ENCODE data around the gene MRPS24.

DNA sequence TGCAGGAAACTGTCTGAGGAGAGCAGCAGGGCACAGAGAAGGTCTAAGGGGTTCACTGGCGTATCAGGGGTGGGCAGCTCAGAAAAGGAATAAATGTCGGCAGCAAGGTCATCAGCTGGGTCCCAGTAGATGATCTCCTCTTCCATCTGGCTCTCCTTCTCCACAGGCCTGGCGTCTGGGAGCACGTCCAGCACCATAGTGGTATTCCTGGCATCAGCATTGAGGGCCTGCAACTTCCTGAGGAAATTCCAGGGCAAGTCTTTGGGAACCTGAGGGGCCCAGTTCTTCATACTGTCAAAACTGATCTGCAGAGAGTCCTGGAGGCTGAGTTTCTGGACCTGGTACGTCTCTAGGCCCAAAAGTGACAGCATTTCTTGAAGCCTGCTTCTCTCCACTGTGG, 9.6 kb upstream of the MRPS24 start:
- TF ChIP-seq, protein P1, sequence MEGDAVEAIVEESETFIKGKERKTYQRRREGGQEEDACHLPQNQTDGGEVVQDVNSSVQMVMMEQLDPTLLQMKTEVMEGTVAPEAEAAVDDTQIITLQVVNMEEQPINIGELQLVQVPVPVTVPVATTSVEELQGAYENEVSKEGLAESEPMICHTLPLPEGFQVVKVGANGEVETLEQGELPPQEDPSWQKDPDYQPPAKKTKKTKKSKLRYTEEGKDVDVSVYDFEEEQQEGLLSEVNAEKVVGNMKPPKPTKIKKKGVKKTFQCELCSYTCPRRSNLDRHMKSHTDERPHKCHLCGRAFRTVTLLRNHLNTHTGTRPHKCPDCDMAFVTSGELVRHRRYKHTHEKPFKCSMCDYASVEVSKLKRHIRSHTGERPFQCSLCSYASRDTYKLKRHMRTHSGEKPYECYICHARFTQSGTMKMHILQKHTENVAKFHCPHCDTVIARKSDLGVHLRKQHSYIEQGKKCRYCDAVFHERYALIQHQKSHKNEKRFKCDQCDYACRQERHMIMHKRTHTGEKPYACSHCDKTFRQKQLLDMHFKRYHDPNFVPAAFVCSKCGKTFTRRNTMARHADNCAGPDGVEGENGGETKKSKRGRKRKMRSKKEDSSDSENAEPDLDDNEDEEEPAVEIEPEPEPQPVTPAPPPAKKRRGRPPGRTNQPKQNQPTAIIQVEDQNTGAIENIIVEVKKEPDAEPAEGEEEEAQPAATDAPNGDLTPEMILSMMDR (IDR thresholded peaks at IDR 0.05): no peak
- no peak for TF ChIP-seq POLR2AphosphoS5 (IDR thresholded peaks at IDR 0.05)
- TF ChIP-seq POLR2A (IDR thresholded peaks at IDR 0.05): no peak
- no peak for TF ChIP-seq EP300 (IDR thresholded peaks at IDR 0.05)

Measured in suprapubic skin (tissue), 4 donors.